OCI-LY7 (cell line): ENCODE results near the gene MGMT.

Experiments
- CTCF ChIP-seq: fragments of 200-600 bp; sonication (generic); conservative IDR thresholded peaks from 2 replicates; pipeline ENCODE4 v1.5.1; 2014; ENCODE audit warnings: mild to moderate bottlenecking, antibody characterized with exemption, low read length, moderate library complexity, mixed read lengths
- EZH2phosphoT487 ChIP-seq: fragments of 200-600 bp; sonication (generic); IDR thresholded peaks from 2 replicates; pipeline ENCODE4 v1.6.1; 2018; ENCODE audit warnings: low read depth, borderline replicate concordance, mild to moderate bottlenecking, mixed run types, antibody characterized with exemption, low read length, moderate library complexity, mixed read lengths

- TF ChIP-seq EZH2phosphoT487 (no peak), CTCF (no peak)
Measured at GRCh38 chr10:129706081-129706480, 239.0 kb downstream of the MGMT start.
